Testis (tissue), 3 donors: Measurements from ENCODE around the gene COMP. TPM values are rescaled to one million over a fixed set of nuclear protein-coding genes. Genes with fewer than 3 reads are reported as not detected.

Experiments used
- DNase-seq: peaks from one replicate; pipeline ENCODE4 v3.0.0-alpha.2; 2019
- H3K27ac ChIP-seq, 2 donors: fragments of 200-600 bp; sonication (generic); one replicate each; pipeline ENCODE4 v1.5.1; 2019
- H3K27me3 ChIP-seq: fragments of 200-600 bp; sonication (generic); one replicate; pipeline ENCODE4 v1.5.1; 2019
- H3K36me3 ChIP-seq: fragments of 200-600 bp; sonication (generic); one replicate; pipeline ENCODE4 v1.5.1; 2017; ENCODE audit warnings: low read depth; ENCODE audit errors: missing control alignments
- H3K4me1 ChIP-seq: fragments of 200-600 bp; sonication (generic); one replicate; pipeline ENCODE4 v1.5.1; 2019
- H3K4me3 ChIP-seq, 2 donors: fragments of 200-600 bp; sonication (generic); one replicate each; pipeline ENCODE4 v1.5.1; 2017 to 2019
- H3K9me3 ChIP-seq: fragments of 200-600 bp; sonication (generic); one replicate; pipeline ENCODE4 v1.5.1; 2017
- POLR2A ChIP-seq: fragments of 450-650 bp; IDR thresholded peaks from one replicate; pipeline ENCODE4 v1.6.1; 2017; ENCODE audit warnings: antibody characterized with exemption, mild to moderate bottlenecking, moderate library complexity
- WGBS, 2 donors: methylation state at CpG; one replicate each; pipeline ENCODE4 v1.1.5; 2018; 5-methylcytosine and 5-hydroxymethylcytosine counted together
- intact Hi-C: fragments of 100-400 bp; cut with DNase I; formaldehyde crosslinking; loops from one replicate; pipeline ENCODE4 v1.15.1; 2023; ENCODE audit warnings: low total_unique reads
- polyA plus RNA-seq: library from polyadenylated mRNA; stranded (reverse); fragments of 350-450 nt; fragmentation: Illumina TruSeq; extraction: RNeasy Lipid Tissue Mini Kit (QIAGEN cat#74804); gene quantifications from one replicate; pipeline ENCODE4 v1.2.3, GENCODE V29; 2014; ENCODE audit warnings: low read depth, low replicate concordance; ENCODE audit not compliant: insufficient read depth
- total RNA-seq, 2 donors: library from RNA; depleted of rRNA; stranded (reverse); fragments of >200 nt; gene quantifications; one replicate each; pipeline ENCODE4 v1.2.3, GENCODE V29; 2016
- TF ChIP-seq, protein P1 (sequence below), 3 experiments: fragments of 450-650 bp in 2 of 3; fragments of 200-600 bp in 1 of 3; sonication (generic) in 1 of 3; IDR thresholded peaks; one replicate each; pipeline ENCODE4 v1.5.1; 2016 to 2019; ENCODE audit warnings: antibody characterized with exemption in 3 of 3, mild to moderate bottlenecking in 2 of 3, moderate library complexity in 1 of 3

COMP gene
- total and polyA plus RNA-seq, 3 donors from 2014 or later = 3.8 to 23.4 (median 7.1) TPM

DNA sequence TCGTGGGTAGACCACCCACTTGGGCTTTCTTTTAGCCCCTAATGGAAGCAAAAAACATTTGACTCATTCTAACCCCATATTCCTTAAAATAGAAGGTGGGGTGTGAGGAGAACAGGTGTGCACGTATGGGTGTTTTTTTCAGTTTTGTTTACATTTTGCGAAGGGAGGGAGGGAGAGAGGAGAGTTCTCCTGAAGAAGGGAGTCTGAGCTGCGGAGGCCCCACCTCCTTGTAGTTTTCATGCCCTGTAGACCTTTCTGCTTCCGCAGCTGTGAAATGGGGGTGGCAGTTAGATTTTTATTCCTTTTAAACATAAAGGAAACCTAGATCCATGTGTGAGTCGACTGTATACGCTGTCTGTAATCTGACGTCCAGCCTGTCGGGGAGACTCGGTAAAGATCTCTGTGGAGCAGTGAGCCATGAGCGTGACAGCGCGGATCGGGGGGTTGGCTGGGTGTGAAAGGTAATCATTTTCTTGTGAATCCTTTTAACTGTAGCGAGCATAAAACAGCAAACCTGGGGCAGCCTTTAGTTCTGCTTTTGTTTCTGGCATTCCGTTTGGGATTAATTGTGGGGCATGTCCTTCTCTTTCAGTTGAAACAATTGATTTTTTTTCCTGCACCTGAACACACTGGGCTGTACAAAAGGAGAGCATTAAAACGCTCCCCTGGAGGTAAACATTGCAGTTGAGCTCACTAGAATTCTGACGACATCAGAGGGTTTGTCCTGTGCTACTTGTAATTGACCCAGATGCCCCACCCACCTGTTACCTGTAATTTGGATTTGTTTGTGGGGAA, 42.9 kb upstream of the COMP start:
- Histone ChIP-seq H3K4me3 (peak overlapping the region; percentile 86 to 90), H3K27me3 (no peaks in the 10 kb centered on the region), H3K36me3 (no peaks in the 10 kb centered on the region), H3K27ac (no peak overlapping the region), H3K4me1 (peaks cover 34% of the 10 kb centered on the region), H3K9me3 (no peaks in the 10 kb centered on the region)
- intact Hi-C loops = no loop called here
- 21 to 23% methylated on average over 18 of the region's 18 CpGs for WGBS, 2 donors
- TF ChIP-seq POLR2A = no peak
- TF ChIP-seq, protein P1, sequence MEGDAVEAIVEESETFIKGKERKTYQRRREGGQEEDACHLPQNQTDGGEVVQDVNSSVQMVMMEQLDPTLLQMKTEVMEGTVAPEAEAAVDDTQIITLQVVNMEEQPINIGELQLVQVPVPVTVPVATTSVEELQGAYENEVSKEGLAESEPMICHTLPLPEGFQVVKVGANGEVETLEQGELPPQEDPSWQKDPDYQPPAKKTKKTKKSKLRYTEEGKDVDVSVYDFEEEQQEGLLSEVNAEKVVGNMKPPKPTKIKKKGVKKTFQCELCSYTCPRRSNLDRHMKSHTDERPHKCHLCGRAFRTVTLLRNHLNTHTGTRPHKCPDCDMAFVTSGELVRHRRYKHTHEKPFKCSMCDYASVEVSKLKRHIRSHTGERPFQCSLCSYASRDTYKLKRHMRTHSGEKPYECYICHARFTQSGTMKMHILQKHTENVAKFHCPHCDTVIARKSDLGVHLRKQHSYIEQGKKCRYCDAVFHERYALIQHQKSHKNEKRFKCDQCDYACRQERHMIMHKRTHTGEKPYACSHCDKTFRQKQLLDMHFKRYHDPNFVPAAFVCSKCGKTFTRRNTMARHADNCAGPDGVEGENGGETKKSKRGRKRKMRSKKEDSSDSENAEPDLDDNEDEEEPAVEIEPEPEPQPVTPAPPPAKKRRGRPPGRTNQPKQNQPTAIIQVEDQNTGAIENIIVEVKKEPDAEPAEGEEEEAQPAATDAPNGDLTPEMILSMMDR (IDR thresholded peaks at IDR 0.05) = no peak
- DNase-seq = no peak

DNA sequence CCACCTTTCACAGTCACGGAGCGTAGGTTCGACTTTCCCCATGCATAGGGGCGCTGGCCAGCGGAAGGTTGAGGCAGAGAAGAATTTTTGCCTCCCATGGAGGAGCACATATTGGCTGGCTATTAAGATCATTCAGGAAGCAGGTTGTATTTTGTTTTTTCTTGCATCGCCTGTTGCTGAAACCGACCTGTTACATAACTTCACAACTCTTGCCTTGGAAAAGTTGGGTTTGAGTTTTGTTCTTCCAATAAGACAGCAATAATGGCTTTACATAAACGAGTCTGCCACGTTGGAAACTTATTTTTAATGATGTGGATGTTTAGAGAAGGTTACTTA, 42.0 kb upstream of the COMP start:
- peak overlapping the region; percentile 86 to 90 for H3K4me3 ChIP-seq
- intact Hi-C loops = no loop called here
- no peaks in the 10 kb centered on the region for H3K27me3 ChIP-seq
- no peaks in the 10 kb centered on the region for H3K9me3 ChIP-seq
- TF ChIP-seq, protein P1 (IDR thresholded peaks at IDR 0.05) = no peak
- TF ChIP-seq POLR2A = no peak
- H3K36me3 ChIP-seq = no peaks in the 10 kb centered on the region
- WGBS, 2 donors = 2 to 5% methylated on average over 9 of the region's 9 CpGs
- no peak for DNase-seq
- peaks cover 29% of the 10 kb centered on the region for H3K4me1 ChIP-seq
- peak overlapping the region; percentile 79 to 88 for H3K27ac ChIP-seq

DNA sequence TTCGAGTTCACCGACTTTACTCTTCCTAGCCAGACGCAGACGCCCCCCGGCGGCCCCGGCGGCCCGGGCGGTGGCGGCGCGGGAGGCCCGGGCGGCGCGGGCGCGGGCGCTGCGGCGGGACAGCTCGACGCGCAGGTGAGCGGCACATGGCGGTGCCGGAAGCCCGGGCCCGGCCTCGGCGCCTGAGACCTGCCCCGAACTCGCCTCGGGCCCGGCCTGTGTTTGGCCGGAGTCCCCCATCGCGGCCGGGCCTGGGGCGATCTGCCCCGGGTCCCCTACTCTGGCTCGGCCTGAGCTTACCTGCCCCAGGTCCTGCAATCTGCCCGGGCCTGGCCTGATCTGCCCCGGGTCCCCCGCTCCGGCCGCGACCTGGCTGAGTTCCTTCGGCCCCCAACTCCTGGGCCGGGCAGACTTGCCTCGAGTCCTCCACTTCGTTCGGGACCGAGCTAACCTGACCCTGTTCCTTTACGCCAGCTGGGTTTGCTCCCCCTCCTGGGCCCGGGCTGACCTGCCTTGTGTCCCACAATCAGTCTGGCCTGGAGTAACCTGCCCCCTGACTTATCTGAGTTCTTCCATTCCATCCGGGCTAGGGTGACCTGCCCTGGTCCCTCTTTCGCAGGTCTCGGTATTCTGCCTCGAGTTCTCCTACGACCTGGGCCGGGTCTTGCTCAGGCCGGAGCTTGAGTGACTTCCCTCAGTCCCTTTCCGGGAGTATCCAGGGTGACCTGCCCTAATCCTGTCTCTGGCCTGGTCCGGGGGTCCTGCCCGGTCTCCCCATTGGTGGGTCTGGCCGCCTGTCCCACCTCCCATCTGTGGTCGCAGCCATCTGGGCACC, 41.4 kb upstream of the COMP start:
- H3K27ac ChIP-seq = peak overlapping the region; percentile 79 to 88
- no peaks in the 10 kb centered on the region for H3K27me3 ChIP-seq
- H3K36me3 ChIP-seq = no peaks in the 10 kb centered on the region
- H3K4me3 ChIP-seq = peak overlapping the region; percentile 86 to 90
- intact Hi-C loops = no loop called here
- no peaks in the 10 kb centered on the region for H3K9me3 ChIP-seq
- no peak for TF ChIP-seq POLR2A
- TF ChIP-seq, protein P1 (IDR thresholded peaks at IDR 0.05) = no peak
- WGBS, 2 donors = 0% methylated on average over 25 to 63 of the region's 69 CpGs
- H3K4me1 ChIP-seq = peaks cover 24% of the 10 kb centered on the region
- DNase-seq = peak; percentile 44

DNA sequence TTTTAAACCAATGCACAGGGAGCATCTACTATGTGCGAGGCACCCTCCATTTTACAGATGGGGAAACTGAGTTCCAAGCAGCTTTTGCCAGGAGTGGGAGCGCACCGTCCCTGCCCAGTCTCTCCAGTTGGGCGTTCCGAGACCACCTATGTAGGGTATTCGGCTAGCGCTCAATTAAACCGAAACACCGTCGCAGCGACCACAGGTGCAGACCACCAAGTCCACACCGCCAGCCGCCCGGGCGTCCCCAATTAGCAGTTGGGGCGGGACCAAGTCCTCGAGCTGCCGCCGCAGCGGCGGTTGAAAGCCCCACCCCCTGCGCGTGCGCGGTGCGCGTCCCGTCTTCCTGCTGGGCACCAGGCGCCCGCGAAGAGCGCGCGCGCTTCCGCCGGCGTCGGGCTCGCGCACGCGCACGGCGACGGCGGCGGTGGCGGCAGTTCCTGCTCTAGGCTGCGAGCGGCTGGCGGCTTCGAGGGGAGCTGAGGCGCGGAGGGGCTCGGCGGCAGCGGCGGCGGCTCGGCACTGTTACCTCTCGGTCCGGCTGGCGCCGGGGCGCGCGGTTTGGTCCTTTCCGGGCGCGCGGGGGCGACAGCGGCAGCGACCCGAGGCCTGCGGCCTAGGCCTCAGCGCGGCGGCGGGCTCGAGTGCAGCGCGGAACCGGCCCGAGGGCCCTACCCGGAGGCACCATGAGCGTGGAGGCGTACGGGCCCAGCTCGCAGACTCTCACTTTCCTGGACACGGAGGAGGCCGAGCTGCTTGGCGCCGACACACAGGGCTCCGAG, 40.6 kb upstream of the COMP start, which contains the start of gene UPF1:
UPF1 (plus strand) TSS at position 436 of the 782 bp plus-strand sequence; CDS start at position 687, 251 bp downstream.
- H3K27ac ChIP-seq = peak within 1 kb of the TSS; percentile 79 to 88
- no peaks in the 10 kb centered on the region for H3K27me3 ChIP-seq
- peak within 1 kb of the TSS; percentile 86 to 90 for H3K4me3 ChIP-seq
- H3K4me1 ChIP-seq = peaks cover 23% of the 10 kb centered on the region
- 1 to 7% methylated on average over 6 to 65 of the region's 96 CpGs for WGBS, 2 donors
- peak; percentile 95 for DNase-seq
- H3K36me3 ChIP-seq = no peaks in the 10 kb centered on the region
- TF ChIP-seq, protein P1 (IDR thresholded peaks at IDR 0.05) = no peak
- TF ChIP-seq POLR2A = no peak
- intact Hi-C loops = no loop called here
- no peaks in the 10 kb centered on the region for H3K9me3 ChIP-seq
